Left colon (tissue), 2 donors: ENCODE measurements around the gene TM7SF2. TPM values are rescaled to one million over a fixed set of nuclear protein-coding genes. Genes with fewer than 3 reads are reported as not detected.
A peak's percentile ranks its signal among the peaks of the same experiment; 100 is the strongest.
"Not testable (repeated sequence)": the region's sequence is repeated elsewhere in the genome, so short reads cannot be mapped to it uniquely, and the experiment has no call there.

ENCODE experiments used
- ATAC-seq: fragments of 200-7000 bp; cut with Tn5 transposase; one replicate; pipeline ENCODE4 v1.9.1; 2020; ENCODE audit warnings: mild to moderate bottlenecking, moderate library complexity
- DNase-seq, 2 donors: peaks; one replicate each; pipeline ENCODE4 v3.0.0-alpha.2; 2020
- intact Hi-C, 2 donors: fragments of 100-400 bp; cut with DNase I in 1 of 2; cut with micrococcal nuclease in 1 of 2; formaldehyde crosslinking; loops; one replicate each; pipeline versions ENCODE4 v1.11.2 to v1.14.0; 2022; cut with DNase I, micrococcal nuclease
- total RNA-seq, 2 donors: library from RNA; stranded (reverse); fragmentation: NEBNext Ultra II Directional; extraction: Animal tissue kit (Norgen Biotek cat#: 25700); gene quantifications; one replicate each; pipeline ENCODE4 v1.2.1, GENCODE V29; 2021
- donor health status: DM: no; HTN: no; CAD: no.
- donor health status: DM: yes; HTN: yes; CAD: no.

Gene TM7SF2
- total RNA-seq, 2 donors from 2014 or later: 24.6 to 36.0 TPM

- ATAC-seq: no peak
- intact Hi-C loops: no loop called here
- no peak for DNase-seq
These were observed 421 bp upstream of the TM7SF2 start for GRCh38 chr11:65111159-65111743.

GRCh38 chr11:65112546-65113360 lies 1.1 kb downstream of the TM7SF2 start:
- DNase-seq (peak; percentile 58 to 84), ATAC-seq (peak; percentile 62)
- intact Hi-C loops: no loop called here

DNA sequence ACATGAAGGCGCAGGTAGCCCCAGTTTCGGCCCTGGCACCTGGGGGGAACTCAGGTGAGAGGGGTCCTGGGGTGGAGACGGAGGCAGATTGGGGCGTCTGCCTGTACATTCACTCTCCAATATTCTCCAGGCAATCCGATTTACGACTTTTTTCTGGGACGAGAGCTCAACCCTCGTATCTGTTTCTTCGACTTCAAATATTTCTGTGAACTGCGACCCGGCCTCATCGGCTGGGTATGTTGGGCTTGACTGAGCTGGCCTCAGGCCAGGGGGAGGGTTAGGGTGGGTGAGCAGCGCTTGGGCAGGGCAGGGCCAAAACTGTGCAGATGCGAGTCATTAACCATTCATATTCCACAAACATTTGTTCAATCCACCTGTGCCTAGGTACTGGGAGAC lies 1.7 kb downstream of the TM7SF2 start:
- peak in 1 of 2 donors; percentile 52 for DNase-seq
- intact Hi-C loops: no loop called here
- ATAC-seq: no peak

GRCh38 chr11:65113839-65114238 lies 2.2 kb downstream of the TM7SF2 start:
- intact Hi-C loops: no loop called here
- ATAC-seq (no peak), DNase-seq (no peak)

- intact Hi-C loops: no loop called here
- ATAC-seq (no peak), DNase-seq (no peak)
These were observed 3.0 kb downstream of the TM7SF2 start for GRCh38 chr11:65114538-65115171.

DNA sequence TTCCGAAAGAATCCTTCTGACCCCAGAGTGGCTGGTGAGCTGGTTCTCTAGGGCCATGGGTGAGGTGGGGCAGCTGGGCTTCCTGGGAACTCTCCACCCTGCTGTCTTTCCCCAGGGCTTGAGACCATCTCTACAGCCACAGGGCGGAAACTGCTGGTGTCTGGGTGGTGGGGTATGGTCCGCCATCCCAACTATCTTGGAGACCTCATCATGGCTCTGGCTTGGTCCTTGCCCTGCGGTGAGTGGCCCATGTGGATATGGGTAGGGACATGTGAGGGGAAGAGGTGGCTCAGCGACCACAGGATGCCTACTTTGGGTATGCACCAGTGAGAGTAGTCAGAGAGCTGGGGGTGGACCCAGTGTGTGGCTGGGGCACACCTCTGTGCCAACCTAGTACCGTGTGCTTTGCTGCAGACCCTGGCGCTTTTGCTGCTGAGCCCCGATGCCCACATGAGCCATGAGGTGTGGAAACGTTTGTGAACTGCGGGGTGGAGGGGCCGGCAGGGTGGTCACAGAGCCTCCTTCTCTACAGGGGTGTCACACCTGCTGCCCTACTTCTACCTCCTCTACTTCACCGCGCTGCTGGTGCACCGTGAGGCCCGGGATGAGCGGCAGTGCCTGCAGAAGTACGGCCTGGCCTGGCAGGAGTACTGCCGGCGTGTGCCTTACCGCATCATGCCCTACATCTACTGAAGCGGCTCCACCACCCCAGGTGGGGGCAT lies 3.9 kb downstream of the TM7SF2 start:
- ATAC-seq: no peak
- DNase-seq: peak in 1 of 2 donors; percentile 26
- intact Hi-C loops: no loop called here

- peak; percentile 23 for ATAC-seq
- intact Hi-C loops: no loop called here
These were observed 4.9 kb downstream of the TM7SF2 start for GRCh38 chr11:65116370-65117205.

DNA sequence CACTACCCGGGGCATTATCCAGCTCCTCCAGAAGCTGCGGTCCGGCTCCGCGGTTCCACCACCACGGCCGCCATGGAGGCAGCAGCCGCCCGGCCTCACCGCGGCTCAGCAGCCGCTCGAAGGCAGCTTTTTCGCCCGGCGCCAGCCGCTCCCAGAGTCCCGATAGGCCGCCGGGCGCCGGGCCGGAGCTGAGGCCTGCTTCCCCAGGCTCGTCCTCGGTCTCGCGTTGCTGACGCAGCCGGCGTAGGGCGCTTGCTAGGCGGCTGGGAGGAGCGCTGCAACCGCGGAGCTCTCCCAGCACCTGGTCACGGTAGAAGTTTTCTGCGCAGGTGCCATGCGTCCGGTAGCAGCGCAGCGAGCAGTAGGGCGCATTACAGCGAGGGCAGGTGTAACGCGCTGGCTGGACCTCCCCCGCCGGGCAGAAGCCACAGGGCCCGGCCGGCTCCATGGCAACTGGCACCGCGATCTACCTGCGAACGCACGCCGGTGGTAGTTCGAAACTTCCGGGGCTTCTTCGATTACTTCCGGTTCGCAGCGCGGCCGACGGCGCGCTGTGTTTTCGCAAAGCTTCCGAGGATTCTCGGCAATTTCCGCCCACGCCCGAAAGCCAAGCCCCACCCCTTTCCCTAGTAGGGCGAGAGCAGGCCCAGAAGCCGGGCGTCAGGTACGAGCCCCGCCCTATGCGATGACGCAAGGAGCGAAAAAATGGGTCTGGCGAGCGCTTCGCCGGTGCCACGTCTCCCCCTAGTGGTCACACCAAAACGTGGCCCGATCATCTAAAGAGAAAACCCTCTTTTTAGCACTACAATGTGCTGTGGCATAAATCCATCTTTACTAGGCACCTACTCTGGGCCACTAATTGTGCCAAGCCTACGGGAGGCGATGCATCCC lies 5.8 kb downstream of the TM7SF2 start, which contains the start of gene ZNHIT2:
Gene ZNHIT2, minus strand, starts transcription at position 496 of the 891 bp plus-strand sequence. Its CDS starts 48 bp downstream, at position 448.
- DNase-seq (peak; percentile 99 to 100), ATAC-seq (peak; percentile 74)
- intact Hi-C loops: no loop called here

More at GRCh38 chr11:65116370-65117205, 4.9 kb downstream of the TM7SF2 start:
- DNase-seq: peak; percentile 54 to 60

DNA sequence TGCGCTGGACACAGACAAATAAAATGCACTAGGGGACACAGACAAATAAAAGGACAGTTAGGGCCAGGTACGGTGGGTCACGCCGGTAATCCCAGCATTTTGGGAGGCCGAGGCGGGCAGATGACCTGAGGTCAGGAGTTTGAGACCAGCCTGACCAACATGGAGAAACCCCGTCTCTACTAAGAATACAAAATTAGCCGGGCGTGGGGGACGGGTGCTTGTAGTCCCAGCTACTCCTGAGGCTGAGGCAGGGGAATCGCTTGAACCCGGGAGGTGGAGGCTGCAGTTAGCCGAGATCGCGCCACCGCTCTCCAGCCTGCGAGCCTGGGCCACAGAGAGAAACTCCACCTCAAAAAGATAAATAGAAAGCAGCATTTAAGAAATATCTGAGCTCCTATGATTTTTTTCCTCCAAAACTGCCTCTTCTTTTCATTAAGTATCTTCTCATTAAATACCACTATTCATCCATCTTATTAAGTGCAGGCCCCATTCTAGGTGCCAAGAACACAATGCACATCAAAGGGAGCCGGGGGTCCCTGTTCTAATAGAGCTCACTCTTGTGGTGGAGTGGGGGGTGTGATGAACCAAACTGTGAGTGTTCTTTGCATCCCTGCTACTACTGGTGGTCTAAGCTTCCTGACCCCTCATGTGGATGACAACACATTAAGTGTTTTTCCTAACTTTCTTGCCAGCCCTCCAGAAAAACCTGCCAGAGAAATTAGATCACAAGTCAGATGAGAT lies 6.6 kb downstream of the TM7SF2 start:
- DNase-seq: peak in 1 of 2 donors; percentile 15

DNA sequence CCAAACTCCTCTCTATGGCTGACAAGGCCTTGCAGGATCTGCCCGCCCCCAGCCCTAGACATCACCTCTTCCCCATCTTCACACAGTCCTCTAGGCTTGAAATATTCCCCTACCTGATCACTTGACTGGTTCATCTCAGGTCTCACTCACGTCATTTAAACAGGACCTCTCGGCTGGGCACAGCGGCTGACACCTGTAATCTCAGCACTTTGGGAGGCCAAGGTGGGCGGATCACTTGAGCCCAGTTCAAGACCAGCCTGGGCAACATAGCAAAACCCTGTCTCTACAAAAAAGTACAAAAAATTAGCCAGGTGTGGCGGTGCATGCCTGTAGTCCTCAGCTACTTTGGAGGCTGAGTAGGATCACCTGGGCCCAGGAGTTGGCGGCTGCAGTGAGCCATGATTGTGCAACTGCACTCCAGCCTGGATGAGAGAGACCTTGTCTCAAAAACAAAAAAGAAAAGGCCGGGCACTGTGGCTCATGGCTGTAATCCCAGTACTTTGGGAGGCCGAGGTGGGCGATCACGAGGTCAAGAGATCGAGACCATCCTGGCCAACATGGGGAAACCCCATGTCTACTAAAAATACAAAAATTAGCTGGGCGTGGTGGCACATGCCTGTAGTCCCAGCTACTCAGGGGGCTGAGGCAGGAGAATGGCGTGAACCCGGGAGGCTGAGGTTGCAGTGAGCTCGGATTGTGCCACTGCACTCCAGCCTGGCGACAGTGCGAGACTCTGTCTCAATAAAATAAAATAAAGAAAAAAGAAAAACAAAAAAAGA lies 7.4 kb downstream of the TM7SF2 start:
- ATAC-seq, intact Hi-C loops: not testable (repeated sequence)
- peak in 1 of 2 donors; percentile 29 for DNase-seq

More for the DNA sequence above, 6.6 kb downstream of the TM7SF2 start:
- intact Hi-C loops: no loop called here
- ATAC-seq: no peak

DNA sequence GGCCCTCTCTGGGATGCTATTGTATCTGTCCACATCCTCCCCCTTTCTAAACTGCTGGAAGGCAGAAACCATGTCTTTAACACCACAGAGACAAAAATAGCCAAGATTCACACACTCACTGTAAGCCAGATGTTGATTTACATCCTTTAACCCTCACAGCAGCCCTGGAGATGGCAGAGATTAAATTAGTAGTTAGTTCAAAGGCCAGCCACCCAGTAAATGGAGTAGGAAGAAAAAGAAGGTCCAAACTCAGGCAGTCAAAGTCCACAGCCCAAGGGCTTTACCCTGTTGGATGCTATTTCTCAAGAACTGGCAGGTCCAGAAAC lies 8.0 kb downstream of the TM7SF2 start:
- ATAC-seq (no peak), DNase-seq (no peak)
- intact Hi-C loops: no loop called here

DNA sequence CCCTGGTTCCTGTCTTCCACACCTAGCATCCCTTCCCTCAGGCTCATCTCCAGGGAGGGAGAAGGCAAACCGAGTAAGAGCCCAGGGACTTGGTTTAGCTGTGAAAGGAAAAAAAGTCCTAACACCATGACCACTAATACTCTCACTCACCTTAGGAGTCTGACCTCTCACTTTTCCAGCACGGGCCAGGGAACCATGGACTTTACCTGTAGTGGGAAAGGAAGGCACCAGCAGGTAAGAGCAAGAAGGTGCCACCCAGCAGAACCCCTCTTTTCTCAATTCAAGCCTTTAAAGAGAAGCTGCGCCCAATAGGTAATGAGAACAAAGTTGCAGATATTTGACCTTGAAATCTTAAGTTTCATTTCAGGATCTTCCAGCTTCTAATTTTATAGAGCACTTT lies 9.2 kb downstream of the TM7SF2 start:
- intact Hi-C loops: no loop called here

GRCh38 chr11:65121447-65121864 lies 9.8 kb downstream of the TM7SF2 start:
- DNase-seq: peak; percentile 55 to 56
- intact Hi-C loops: no loop called here
- peak; percentile 27 for ATAC-seq

More for the DNA sequence above, 9.2 kb downstream of the TM7SF2 start:
- DNase-seq: peak in 1 of 2 donors; percentile 5
- no peak for ATAC-seq

GRCh38 chr11:65121865-65122696 lies 10.4 kb downstream of the TM7SF2 start, which contains the start of the genes FAU and MRPL49:
FAU (minus strand) TSS chr11:65122134; CDS start chr11:65121813, 321 bp downstream.
MRPL49 (plus strand) TSS chr11:65122321; CDS start chr11:65122347, 26 bp downstream.
- intact Hi-C loops: no loop called here
- peak; percentile 78 for ATAC-seq
- peak; percentile 99 for DNase-seq
